ENCODE data around the gene PNPLA3.

Gene PNPLA3, protein sequence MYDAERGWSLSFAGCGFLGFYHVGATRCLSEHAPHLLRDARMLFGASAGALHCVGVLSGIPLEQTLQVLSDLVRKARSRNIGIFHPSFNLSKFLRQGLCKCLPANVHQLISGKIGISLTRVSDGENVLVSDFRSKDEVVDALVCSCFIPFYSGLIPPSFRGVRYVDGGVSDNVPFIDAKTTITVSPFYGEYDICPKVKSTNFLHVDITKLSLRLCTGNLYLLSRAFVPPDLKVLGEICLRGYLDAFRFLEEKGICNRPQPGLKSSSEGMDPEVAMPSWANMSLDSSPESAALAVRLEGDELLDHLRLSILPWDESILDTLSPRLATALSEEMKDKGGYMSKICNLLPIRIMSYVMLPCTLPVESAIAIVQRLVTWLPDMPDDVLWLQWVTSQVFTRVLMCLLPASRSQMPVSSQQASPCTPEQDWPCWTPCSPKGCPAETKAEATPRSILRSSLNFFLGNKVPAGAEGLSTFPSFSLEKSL
- 1.1 to 31.6 (median 13.0) reads per million in 18 experiments for total RNA-seq

DNA sequence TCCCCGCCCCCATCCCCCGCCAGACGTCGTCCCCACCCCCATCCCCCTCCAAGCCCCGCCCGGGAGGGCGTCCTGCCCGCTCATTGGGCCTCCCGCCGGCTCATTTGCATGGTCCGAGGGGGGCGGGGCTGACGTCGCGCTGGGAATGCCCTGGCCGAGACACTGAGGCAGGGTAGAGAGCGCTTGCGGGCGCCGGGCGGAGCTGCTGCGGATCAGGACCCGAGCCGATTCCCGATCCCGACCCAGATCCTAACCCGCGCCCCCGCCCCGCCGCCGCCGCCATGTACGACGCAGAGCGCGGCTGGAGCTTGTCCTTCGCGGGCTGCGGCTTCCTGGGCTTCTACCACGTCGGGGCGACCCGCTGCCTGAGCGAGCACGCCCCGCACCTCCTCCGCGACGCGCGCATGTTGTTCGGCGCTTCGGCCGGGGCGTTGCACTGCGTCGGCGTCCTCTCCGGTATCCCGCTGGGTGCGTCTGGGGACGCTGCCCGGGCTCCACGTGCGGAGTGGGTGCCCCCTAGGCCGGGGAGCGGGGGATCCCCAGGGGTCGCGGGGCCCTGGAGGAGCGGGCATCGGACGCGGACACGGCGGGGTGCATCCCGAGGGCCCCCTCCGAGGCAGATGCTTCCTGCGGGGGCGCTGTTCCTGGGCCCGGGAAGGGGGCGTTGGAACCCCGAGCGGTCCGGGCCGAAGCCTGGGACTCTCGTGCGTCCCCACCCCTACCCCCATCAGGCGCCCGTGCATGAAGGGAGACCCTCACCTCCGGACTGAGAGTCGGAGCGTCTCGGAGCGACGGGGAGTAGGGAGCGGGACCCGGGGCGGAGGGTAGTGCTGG lies at the start of gene PNPLA3:
TSS of gene PNPLA3 (plus strand) at position 175 of the 834 bp plus-strand sequence. CDS start at position 282, 107 bp downstream.
- peak; percentile 63 to 79 for DNase-seq

DNA sequence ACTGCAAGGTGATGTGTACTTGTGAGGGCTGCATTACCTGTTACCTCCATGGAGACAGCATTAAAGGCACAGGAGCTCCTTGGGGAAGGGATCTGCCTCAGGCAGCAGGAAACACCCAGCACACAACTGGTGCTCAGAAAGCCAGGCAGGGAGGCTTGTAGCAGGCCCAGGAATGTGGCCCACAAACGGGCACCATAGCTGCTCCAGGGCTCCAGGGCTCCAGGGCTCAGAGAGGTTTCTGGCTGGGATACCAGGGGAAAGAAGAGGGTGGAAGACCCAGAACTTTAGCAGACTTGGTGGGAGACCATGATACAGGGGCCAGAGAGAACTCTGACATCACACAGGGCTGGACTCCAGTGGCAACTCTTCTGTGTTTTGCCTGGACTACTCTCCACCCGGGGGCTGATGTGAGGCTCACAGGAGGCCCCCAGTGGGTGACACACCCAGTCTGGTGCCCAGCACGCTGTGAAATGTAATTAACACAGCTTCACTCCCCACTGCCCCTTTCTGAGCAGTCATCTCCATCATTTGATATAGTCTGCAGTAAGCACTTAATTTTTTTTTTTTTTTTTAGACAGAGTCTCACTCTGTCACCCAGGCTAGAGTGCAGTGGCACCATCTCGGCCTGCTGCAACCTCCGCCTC lies 46.6 kb upstream of the PNPLA3 start:
- DNase-seq, result no peak

DNA sequence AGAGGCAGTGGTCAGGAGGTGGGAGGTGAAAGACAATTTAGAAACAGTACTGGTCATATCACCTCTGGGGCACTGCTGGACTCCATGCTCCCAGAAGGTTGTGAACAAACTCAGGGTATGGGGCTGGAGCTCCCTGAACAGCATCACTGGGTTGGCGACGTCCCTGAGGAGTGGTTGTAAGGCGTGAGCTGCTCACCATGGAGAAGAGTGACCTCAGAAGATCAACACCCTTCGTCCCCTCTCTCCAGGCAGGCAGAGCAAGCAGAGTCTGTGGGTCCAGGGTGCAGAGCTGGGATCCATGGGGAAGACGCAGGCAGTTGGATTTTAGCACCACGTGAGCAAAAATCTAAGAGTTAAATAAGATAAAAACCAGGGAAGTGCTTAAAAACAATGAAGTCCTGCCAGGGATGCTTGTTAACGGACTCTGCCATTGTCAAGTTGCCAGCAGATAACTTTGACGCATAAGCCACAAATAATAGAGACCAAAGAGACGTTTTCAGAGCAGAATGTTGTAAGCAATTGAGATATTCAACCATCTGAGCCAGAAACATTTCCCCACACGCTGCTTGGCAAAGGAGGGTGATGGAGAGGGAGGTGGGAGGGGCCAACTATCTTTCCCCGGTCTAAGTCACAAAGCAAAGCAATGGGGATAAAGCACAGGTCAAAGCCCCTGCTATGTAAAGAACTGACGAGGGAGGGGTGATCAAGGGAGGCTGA lies 45.4 kb upstream of the PNPLA3 start:
- no peak for DNase-seq

DNA sequence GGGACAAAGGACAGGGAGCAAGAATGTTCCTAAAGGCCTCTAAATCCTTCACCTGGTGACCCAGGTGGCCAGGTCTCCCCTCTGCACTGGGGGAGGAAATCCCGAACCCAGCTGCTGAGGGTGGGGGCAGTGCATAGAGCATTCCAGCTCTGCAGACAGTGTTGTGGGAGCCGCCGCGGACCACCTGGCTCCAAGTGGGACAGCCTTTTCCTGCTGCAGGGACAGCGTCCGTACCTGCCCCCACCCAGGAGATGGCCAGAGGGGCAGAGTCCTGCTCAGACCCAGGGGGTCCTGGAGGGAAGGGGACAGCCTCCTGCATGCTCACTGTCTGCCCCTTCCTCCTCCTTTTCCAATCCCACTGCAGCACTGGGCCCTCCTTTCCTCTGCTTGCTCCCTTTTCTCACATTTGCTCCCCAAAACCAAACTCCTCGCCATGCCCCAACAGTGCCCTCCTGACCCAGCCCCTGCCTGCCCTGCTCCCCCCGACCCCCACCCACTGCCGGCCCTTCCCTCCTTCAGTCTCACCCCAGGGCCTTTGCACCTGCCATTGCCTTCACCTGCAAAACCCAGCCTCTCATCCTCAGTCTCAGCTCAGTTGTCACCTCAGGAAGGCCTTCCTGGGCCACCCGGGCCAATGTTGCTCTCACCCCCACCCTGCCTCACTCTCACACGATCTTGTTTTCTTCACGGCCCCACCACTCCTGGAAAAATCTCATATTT lies 44.6 kb upstream of the PNPLA3 start:
- DNase-seq, result no peak

DNA sequence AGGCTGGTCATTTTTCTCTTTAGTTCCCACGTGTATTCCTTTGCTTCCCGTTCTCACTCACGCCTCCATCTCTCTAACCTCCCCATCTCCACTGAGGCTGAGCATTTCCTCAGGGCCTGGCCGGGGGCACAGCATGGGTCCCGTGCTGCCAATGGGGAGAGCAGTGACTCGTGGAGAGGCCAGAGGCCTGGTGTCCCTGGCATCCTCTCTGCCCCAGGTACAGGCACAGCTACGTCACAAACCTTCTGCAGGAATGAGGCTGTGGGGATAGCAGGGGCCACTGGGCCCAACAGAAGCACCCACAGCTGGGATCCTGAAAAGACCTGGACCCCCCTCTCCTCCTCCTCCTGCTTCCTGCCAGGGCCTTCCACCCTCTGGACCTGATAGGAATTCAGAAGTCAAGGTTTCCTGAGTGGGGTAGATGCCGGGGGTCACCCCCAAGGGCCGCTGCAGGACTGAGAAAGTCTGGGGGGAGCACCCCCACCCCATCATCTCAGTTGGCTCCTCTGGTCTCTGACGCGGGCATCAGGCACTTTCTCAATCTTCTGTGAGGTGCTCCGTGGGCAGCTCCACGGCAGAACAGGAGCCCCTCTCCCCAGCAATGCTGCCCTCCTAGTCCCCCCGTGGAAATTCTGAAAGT lies 43.6 kb upstream of the PNPLA3 start:
- DNase-seq, result no peak

DNA sequence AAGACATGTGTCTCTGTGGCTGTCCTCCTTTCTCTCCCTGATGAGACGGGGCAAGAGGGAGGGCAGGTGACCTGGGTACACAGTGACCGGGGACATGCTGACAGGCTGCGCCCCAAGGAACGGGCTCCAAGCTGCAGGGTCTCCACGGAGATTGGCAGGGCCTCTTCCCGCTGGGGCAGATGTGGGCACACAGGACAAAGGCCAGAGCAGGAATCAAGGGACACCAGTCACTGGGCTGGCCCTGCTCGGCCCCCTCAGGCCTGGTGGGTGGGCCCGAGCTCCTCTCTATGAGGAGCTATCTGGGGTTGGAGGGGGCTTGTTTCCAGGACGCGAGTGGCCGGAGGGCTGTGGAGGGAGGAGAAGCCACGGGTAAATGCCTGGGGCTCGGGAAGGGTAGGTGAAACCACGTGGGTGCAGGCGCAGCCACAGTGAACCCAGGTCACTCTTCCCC lies 43.0 kb upstream of the PNPLA3 start:
- DNase-seq, result no peak

DNA sequence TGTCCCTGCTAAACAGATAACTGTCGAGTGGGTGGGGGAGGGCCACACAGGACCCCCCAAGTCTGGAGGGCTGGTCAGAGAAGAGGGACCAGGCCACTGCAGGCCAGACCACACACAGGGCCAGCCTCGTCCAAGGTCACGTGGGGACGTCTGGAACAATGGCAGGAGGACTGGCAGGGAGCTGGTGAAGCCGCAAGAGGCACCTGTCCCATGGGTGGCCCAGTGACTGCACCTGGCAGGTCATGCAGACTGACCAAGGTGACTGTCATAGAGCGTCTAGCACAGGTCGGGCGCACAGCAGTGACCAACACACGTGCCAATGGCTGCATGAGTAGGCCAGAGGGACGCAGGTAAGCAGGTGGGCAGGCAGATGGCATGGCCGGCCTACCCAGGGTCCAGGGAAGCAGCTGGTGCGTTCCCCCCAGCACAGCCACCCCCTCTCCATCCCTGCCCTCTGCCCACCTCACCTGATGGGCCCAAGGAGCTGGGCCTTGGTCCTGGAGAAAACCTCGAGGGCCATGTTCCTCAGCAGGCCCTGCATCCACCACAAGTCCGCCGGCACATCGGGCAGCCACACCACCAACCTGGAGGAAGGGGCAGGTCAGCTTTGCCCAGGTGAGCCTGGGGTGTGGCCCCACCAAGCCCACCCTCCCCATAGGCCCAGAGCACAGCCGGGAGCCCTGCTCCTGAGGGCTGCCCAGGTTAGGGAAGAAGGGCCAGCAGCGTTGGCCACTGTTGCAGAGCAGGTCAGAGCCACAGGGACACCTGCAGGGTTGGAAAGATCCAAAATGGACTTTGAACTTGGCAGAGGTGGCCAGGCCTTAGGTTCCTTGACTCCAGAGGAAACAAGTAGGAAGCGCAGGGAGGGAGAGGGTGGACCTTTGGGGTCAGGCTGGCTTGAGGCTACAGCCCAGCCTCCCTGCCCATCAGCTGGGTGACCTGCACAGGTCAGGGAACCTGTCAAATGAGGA lies 42.2 kb upstream of the PNPLA3 start:
- no peak for DNase-seq

DNA sequence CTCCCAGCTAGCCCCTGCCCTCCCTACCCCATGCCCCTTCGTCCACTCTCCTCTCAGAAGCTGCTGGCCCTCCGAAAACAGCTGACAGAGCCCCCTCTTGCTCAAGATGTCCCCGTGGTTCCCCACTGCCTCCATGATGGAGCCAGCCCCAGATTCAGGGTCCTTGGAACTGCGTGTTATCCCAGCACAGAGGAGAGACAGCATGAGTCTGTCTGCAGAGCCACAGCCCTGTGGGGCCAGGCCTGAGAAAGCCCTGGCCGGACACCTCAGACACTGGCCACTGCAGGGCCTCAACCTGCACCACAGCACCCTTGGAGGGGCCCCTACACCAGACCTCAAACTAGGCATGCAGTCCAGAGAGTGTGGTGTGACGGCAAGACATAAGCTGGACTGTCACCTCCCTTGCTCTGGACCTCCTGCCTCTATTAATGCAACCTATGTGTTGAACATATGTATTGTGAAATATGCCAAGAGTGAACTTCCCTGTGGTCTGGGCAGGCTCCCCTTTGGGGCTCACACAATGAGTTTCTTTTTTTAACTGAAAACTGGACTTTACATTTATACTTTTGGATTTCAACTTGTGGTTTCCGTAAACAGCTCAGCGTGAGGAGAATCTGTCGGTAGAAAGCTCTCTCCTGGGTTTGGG lies 41.4 kb upstream of the PNPLA3 start:
- DNase-seq, result no peak

DNA sequence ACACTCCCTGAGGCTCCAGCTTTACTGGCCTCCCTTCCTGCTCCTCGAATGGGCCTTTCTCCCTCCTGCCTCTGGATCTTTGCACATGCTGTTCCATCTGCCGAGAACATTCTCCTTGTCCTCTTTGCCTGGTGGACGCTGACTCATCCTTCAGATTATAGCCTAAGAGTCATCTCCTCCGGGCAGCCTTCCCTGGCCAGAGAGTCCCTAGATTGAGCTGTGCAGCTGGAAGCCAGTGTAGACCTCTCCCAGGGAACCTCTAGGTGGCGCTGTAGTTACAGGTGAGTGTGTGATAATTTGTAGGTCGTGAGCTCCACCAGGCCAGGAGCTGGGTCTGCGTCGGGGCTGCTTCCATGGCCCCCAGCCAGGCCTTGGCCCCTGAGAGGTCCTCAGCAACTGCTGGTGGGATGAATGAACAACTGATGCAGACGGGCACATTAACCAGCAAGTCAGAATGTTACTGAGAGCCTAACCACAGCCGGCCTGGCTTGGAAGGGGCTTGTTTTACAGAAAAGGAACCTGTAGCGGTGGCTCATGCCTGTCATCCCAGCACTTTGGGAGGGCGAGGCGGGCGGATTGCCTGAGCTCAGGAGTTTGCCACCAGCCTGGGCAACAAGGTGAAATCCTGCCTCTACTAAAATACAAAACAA lies 40.5 kb upstream of the PNPLA3 start:
- peak; percentile 32 to 65 for DNase-seq

DNA sequence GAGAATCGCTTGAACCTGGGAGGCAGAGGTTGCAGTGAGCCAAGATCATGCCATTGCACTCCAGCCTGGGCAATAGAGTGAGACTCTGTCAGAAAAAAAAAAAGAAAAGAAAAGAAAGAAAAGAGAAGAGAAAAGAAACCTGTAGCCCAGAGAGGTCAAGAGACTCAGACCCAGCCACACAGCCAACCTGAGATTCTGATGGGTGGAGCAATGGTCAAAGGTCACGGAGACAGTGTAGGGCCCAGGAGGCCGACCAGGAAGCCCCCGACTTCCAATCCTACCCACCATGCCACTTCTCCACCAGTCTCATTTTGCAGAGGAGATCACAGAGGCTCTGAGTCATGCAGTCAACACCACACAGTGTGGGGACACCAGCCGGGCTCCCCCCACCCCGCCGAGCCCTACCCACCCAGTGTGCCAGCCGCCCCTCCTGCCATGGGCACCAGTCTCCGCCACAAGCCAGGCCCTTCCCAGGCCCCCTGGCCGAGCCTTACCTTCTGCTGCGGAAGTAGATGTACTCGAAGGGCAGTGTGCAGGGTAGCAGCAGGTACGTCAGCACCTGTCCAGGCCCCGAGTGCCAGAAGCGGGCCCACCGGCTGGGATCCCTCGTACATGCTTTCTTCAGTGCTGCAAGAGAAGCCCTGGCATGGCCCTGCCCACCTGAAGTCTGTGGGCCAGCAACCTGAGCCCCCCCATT lies 39.7 kb upstream of the PNPLA3 start:
- DNase-seq, result no peak

DNA sequence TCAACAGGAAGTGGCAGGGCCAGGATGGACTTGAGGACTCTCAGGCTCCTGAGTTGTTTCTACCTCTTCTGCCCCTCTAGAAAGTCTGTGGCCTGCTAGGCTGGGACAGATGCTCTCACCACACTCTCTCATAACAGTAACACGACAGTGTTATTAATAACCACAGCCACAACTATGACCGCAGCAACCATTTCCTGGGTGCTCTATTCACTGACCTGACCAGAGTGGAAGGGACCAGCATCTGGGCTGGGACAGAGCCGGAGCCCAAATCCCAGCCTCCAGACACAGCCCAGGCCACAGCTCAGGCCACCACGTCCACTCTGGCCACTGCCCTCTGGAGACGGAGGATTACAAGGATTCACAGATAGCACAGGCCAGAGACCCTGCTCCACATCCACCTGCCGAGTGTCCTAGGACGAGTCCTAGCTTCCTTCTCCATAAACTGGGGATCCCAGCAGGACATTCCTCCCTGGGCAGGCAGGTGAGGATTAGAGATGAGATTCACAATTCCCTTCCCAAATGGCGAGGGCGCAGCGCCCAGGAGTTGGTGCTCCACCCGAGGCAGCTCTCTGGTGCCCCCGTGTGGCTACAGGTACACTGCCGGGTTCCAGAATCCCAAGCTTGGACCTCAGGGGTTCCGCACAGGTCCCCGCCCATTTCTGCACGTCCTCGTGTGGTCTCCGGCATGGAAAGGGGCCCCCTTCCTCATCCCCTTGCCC lies 38.8 kb upstream of the PNPLA3 start:
- peak; percentile 38 to 56 for DNase-seq

DNA sequence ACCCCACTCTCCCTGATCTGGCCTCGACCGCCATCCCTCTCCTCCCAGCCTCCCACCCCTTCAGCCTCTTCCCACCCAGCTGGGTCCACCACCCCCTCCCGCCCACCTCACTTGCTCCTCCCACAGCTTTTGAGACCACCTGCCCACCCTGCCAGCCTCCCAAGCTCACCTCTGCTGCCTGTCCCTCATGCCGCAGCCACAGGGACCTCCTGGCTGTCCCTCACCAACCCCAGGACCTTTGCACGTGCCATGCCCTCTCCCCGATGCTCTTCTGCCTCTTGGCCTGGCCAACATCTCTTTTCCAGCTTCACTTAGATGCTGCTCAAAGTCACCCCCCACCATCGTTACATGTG lies 38.3 kb upstream of the PNPLA3 start:
- DNase-seq, result no peak

DNA sequence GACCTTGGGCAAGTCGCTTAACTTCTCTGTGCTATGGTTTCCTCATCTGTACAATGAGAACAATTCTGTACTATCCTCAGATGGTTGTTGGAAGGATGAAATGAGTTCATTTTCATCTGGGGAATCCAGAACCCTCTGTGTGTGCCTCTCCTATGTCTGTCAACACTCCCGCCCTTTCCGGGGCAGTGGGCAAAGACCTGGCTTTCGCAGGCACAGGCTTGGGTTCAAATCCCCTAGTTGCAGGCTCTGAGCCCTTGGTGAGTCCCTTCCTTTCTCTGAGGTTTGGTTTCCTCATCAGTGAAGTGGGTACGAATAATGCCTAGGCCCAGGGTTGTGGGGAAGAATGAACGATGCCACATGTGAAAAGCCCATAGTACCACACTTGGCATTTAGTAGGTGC lies 37.8 kb upstream of the PNPLA3 start:
- no peak for DNase-seq

DNA sequence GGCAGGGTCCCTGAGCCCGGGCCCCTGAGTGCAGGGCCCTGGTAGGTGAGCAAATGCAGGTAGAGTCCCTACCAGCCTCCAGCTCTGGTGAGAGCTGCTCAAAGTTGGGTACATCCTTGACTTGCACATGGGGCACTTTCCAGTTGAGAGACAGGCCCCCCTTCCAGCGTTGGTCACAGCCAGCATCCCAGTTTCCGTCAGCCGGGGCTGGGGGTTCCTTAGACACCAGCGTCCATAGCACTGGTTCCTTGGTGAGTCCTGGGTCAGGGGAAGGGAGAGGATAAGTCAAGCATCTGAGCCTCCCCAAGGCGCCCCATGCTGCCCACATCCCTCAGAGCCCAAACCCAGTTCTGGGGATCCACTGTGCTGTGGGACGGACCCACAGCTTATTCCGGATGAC lies 37.4 kb upstream of the PNPLA3 start:
- DNase-seq, result no peak

DNA sequence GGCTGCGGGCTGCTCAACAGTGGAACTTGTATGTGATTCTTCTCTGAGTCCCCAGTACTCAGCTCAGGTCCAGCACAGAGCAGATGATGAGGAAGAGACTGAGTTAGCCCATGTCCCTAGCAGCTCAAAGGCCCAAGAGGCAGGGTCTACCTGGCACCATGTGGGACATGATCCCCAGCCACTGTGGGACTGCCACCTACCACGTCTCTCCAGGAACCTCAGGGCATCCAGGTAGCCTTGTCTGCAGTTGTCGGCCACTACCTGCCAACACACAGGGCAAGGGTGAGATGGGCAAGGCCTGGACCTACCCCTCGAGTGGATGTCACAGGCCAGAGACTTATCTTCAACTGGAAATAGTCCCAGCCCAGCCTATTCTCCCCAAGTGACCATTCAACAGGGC lies 36.2 kb upstream of the PNPLA3 start:
- DNase-seq, result no peak

DNA sequence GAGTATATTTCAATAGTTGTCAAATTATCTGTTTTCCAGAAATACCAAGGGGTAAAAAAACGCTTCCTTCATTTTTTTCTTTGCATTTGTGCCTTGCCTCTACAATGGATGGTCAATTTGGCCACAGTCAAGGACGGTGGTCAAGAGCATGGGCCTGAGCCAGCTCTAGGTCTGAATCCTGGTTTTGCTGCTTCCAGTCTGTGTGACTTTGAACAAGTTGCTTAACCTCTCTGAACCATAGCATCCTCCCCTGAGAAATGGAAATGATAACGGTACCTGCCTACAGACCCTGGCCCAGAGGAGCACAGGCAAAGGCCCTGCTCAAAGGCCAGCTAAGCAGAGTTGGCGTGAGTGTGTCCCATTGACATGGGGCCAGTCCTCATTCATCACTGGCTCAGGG lies 34.9 kb upstream of the PNPLA3 start:
- no peak for DNase-seq

DNA sequence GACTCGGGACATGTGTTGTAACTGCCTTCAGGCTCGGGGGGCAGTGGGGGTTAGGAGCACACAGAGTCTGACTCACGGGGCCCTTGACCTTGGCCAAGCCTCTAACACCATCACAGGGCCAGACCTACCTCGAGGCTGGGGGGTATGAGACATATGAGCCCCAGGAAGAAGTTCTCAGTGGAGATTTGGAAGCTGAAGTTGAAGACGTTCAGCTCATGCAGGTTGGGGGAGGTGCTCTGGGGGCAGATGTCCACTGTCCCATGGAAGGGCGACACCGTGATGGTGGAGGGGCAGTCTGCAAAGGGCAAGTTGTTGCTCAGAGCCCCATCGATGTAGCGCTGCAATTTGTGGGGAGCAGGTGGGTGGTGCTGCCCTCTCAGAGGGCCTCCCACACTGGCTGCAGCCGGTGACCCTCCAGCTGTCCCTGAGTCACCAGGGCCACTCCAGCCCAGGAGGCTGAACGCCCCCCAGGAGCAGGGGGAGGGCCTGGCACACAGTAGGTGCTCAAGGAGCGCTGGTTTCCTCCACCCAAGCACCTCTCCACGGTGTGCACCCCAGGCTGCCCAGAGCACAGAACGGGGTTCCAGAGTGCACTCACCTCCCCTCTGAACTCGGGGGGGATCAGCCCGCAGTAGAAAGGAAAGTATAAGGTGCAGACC lies 34.3 kb upstream of the PNPLA3 start:
- no peak for DNase-seq

Measured in inflammatory macrophage (primary cell).